Measurements from ENCODE around the gene AHRR. TPM values are rescaled to one million over a fixed set of nuclear protein-coding genes. Genes with fewer than 3 reads are reported as not detected.

Gene AHRR
- total and polyA plus RNA-seq, 2 experiments from 2014 or later, result 0.27 to 1.8 TPM

GRCh38 chr5:432201-432927 lies 110.8 kb downstream of the AHRR start (continued):
- no peak for TF ChIP-seq ZNF462 (CRISPR knock-in tag; IDR thresholded peaks at IDR 0.05)
- TF ChIP-seq ZNF114 (CRISPR knock-in tag; IDR thresholded peaks at IDR 0.05), result no peak
- no peak for TF ChIP-seq POLR2AphosphoS5 (IDR thresholded peaks at IDR 0.05; ENCODE audit: low read depth)

DNA sequence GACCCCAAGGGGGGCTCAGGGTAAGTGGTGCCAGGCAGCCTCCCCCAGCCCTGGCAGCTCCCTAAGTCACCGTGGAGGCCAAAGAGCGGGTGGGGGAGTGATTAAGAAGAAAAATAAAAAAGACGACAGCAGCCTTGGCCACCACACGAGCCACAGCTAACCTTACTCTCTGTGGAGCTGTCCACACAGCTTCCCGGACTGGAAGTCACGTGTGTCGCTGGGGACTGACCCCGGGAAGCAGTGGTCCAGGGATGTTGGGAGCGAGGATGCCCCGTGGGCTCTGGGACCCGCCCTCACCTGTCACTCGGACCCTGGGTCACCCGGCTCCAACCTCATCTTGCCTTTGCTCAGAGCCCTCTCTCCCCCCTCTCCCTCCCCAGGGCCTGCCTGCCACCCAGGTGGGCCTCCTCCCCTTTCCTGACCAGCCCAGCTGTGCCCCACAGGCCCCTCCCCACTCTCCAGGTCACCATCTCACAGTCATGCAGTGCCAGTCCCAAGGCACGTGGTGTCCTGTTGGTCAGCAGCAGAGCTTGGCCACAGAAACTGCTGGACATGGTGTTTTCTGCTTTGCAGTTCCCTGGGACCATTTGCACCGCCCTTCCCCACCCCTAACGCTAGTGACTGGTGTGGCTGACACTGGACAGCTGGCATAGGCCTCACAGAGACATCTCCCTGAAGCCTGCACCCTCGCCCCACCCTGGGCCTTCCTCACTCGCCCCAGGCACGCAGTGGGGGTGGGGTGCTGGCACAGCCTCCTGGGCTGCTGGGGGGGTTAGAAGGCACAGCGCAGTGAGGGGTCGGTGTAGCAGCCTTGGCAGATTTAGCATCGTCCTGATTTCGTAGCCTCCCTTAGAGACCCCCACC lies 111.6 kb downstream of the AHRR start:
- Histone ChIP-seq H3K4me3 (no peak overlapping the region), H2AFZ (no peak overlapping the region), H3K79me2 (replicated peaks; ENCODE audit: insufficient read depth) (no peaks in the 10 kb centered on the region), H3K4me1 (ENCODE audit: insufficient read depth) (no peaks in the 10 kb centered on the region), H3K36me3 (ENCODE audit: insufficient read depth) (no peaks in the 10 kb centered on the region), H3F3A (replicated peaks; ENCODE audit: low read depth) (no peaks in the 10 kb centered on the region), H3K4me2 (no peak overlapping the region), H3K9me2 (ENCODE audit: insufficient read depth) (no peaks in the 10 kb centered on the region), H3K27ac (ENCODE audit: low read depth) (no peak overlapping the region), H3K27me3 (ENCODE audit: insufficient read depth) (no peaks in the 10 kb centered on the region), H4K20me1 (replicated peaks; ENCODE audit: insufficient read depth) (no peaks in the 10 kb centered on the region)
- peaks cover 5% of the 10 kb centered on the region for H3K27me3 Mint-ChIP-seq (ENCODE audit: insufficient read depth, low read depth, poor library complexity)
- no peak for DNase-seq (ENCODE audit: low spot score)
- no peaks in the 10 kb centered on the region for H3K9me3 Mint-ChIP-seq
- ATAC-seq, result no peak
- no peak overlapping the region for H3K27ac Mint-ChIP-seq
- peaks cover 5% of the 10 kb centered on the region for H3K4me1 Mint-ChIP-seq
- no peaks in the 10 kb centered on the region; the same call in 2 of the 3 replicates for H3K36me3 Mint-ChIP-seq (ENCODE audit: low read depth)
- no peak overlapping the region for H3K4me3 Mint-ChIP-seq
- TF ChIP-seq EZH2phosphoT487 (IDR thresholded peaks at IDR 0.05; ENCODE audit: unreplicated experiment), result no peak
- TF ChIP-seq POLR2AphosphoS5 (IDR thresholded peaks at IDR 0.05; ENCODE audit: low read depth), result no peak
- TF ChIP-seq, protein P1, sequence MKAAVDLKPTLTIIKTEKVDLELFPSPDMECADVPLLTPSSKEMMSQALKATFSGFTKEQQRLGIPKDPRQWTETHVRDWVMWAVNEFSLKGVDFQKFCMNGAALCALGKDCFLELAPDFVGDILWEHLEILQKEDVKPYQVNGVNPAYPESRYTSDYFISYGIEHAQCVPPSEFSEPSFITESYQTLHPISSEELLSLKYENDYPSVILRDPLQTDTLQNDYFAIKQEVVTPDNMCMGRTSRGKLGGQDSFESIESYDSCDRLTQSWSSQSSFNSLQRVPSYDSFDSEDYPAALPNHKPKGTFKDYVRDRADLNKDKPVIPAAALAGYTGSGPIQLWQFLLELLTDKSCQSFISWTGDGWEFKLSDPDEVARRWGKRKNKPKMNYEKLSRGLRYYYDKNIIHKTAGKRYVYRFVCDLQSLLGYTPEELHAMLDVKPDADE (IDR thresholded peaks at IDR 0.05), result no peak
- TF ChIP-seq CREB1 (CRISPR knock-in tag; IDR thresholded peaks at IDR 0.05; ENCODE audit: low read depth), result no peak
- no peak for TF ChIP-seq STAT1 (IDR thresholded peaks at IDR 0.05; ENCODE audit: unreplicated experiment)
- TF ChIP-seq, protein P2, sequence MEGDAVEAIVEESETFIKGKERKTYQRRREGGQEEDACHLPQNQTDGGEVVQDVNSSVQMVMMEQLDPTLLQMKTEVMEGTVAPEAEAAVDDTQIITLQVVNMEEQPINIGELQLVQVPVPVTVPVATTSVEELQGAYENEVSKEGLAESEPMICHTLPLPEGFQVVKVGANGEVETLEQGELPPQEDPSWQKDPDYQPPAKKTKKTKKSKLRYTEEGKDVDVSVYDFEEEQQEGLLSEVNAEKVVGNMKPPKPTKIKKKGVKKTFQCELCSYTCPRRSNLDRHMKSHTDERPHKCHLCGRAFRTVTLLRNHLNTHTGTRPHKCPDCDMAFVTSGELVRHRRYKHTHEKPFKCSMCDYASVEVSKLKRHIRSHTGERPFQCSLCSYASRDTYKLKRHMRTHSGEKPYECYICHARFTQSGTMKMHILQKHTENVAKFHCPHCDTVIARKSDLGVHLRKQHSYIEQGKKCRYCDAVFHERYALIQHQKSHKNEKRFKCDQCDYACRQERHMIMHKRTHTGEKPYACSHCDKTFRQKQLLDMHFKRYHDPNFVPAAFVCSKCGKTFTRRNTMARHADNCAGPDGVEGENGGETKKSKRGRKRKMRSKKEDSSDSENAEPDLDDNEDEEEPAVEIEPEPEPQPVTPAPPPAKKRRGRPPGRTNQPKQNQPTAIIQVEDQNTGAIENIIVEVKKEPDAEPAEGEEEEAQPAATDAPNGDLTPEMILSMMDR (conservative IDR thresholded peaks at IDR 0.05; ENCODE audit: low read depth in 2 of 2), result no peak
- TF ChIP-seq ZNF114 (CRISPR knock-in tag; IDR thresholded peaks at IDR 0.05), result no peak
